T-helper 22 cell (primary cell): Measurements from ENCODE around the gene ITCH.
"Not testable (repeated sequence)": the region's sequence is repeated elsewhere in the genome, so short reads cannot be mapped to it uniquely, and the experiment has no call there.

ENCODE experiments used
- DNase-seq: peaks from one replicate; pipeline ENCODE4 v3.0.0-alpha.2; 2020; ENCODE audit warnings: low read depth

The ITCH gene

DNA sequence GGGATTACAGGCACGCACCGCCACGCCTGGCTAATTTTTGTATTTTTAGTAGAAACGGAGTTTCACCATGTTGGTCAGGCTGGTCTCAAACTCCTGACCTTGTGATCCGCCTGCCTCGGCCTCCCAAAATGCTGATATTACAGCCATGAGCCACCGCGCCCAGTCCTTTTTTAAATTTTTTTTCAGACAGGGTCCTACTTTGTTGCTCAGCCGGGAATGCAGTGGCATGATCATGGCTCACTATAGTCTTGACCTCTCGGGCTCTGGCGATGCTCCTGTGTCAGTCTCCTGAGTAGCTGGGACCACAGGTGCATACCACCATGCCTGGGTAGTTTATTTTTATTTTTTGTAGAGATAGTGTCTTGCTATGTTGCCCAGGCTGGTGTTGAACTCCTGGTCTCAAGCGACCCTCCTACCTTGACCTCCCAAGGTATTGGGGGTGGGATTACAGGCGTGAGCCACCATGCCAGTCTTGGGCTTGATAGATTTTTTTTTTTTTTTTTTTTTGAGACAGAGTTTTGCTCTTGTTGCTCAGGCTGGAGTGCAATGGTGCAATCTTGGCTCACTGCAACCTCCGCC, 19.9 kb downstream of the ITCH start:
- not testable (repeated sequence) for DNase-seq

DNA sequence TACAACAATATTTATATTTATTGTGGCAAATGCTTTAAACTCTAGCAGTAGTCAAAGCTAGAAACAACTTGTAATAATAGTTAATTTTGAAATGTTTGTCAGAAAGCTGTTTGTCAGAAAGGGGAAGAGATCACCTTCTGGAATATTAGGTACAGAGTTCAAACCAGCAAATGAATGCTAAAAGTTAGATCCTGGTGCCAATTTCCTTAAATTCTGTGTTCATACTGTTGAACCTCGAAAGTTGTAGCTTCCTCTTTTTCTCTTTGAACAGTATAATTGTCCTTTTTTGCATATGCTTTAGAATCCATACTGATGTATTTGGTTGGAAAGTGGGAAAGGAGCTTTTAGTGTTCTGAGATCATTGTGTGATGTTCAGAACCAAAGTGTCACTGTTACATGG, 22.4 kb downstream of the ITCH start:
- no peak for DNase-seq

DNA sequence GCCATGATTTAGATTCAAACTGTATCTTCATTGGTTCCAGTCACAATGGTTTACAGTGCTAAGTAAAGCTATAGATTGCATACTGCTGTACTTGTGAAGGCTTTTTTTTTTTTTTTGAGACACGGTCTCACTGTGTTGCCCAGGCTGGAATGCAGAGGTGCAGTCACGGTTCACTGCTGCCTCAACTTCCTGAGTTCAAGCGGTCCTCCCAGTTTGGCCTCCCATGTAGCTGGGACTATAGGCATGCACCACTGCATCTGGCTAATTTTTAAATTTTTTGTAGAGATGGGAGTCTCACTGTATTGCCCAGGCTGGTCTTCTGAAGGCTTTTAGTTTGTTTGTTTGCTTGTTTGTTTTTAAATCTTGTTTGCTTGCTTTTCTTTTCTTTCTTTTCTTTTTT, 24.9 kb downstream of the ITCH start:
- DNase-seq = no peak

DNA sequence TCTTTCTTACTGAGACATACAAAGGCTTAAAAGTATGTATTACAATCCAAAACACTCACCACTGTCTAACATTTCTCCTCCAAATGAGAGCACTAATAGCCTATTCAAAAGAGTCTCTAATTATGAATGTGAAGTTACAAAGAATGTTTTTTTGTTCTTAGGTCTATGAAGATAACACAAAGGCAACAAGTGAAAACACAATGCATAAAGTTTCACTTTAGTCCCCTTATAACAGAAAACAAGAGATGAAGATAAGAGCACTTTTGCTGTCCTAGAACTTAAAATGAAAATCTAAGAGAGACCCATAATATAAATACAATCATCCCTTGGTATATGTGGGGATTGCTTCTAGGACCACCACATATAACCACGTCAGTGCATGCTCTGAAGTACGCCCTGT, 25.6 kb downstream of the ITCH start:
- DNase-seq = no peak

DNA sequence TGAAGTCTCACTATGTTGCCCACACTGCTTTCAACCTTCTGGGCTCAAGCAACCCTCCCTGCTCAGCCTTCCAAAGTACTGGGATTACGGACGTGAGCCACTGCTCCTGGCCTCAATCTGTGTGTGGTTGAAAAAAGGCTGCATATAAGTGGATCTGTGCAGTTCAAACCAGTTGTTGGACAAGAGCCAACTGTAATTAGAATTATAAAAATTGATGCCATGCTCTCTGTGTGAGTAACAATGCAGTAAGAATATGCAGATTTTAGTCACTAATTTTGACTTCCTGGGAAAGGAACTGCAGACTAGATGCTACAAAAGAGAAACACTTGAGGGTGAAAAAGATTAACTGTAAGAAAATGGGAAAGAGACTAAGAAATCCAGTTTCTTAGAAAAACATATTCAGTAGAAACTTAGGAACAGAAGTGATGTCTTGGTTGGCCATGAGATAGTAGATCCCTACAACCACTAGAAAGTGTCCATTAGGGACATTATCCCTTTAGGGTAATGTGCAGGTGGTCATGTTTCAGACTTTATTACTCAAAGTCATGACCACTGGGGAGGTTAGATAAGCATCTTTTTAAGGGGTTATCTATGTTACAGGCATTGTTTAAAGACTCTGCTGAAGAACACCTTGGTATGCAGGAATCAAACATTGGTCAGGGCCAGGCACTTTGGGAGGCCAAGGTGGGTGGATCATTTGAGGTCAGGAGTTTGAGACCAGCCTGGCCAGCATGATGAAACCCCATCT, 26.3 kb downstream of the ITCH start:
- DNase-seq = no peak

DNA sequence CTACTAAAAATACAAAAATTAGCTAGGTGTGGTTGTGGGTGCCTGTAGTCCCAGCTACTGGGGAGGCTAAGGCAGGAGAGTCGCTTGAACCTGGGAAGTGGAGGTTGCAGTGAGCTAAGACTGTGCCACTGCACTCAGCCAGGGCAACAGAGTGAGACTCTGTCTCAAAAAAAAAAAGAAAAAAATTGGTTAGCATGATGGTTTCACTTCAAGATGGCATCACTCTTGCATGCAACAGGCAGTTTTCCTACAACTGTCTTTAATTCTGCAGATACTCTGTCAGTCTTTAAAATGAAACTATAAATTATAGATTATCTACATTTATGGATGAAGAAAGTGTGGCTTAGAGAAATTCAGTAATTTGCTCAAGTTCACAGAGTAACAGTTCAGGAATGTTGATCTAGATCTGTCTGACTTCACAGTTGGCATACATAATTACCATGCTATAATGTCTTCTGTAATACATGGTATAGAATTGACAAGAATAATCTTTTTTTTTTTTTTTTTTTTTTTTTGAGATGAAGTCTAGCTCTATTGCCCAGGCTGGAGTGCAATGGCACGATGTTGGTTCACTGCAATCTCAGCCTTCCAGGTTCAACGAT, 27.0 kb downstream of the ITCH start:
- DNase-seq = no peak

DNA sequence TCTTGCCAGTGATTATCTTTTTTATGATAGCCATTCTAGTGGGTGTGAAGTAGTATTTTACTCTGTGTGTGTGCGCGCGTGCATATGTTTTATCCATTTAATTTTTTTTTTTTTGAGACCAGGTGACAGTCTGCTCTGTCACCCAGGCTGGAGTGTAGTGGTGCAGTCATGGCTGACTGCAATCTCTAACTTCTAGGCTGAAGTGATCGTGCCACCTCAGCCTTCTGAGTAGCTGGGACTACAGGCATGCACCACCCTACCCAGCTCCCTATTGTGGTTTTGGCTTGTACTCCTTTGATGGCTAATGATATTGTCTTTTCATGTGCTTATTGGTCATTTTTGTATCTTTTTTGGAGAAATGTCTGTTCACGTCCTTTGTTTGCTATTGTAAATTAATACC, 33.3 kb downstream of the ITCH start:
- no peak for DNase-seq

DNA sequence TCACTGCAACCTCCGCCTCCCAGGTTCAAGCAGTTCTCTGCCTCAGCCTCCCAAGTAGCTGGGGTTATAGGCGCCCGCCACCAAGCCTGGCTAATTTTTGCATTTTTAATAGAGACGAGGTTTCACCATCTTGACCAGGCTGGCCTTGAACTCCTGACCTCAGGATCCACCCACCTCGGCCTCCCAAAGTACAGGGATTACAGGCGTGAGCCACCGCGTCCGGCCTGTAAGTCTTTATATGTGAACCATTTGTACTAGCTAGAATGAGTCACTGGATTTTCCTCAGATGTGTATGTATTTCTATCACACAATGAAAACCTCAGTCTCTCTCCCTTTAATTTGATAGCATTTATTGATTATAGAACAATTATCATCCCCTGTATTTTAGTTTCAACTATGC, 34.0 kb downstream of the ITCH start:
- DNase-seq = no peak

DNA sequence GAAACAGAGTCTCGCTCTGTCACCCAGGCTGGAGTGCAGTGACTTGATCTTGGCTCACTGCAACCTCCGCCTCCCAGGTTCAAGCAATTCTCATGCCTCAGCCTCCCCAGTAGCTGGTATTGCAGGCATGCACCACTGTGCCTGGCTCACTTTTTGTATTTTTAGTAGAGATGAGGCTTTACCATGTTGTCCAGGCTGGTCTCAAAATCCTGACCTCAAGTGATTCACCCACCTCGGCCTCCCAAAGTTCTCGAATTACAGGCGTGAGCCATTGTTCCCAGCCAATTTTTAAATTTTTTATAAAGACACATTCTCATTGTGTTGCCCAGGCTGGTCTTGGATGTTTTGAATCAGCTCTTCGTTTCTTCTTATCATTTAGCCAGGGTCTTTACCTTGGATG, 37.7 kb downstream of the ITCH start:
- DNase-seq = not testable (repeated sequence)

DNA sequence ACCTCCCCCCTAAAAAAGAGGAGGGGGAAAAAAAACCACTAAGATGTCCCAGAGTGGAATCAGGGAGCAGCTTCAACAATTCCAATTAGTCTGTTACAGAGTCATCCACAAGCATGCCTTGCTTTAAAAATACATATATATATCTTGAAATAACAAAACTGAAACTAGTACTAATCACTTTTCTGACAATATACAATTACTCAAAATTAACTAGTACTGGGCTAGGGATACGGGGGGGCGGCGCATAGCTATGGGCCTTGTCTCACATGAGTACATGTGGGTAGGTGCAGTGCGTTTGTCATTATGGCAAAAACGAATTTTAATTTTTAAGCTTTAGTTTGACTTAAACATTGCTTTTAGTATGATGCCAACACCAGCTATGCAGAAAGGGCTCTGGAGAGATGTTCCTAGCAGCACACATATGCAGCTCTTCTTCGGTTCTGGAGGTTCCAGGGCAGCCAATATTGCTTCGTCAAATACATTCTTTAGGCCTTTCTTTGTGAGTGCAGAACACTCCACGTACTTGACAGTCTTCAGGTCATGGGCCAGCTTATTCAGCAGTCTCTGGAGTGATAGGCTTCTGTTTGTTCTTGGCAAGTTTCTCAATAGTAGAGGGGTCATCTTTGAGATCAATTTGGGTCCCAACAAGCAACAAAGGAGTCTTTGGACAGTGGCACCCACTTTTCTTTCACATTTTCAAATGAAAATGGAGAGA, 38.8 kb downstream of the ITCH start:
- no peak for DNase-seq

DNA sequence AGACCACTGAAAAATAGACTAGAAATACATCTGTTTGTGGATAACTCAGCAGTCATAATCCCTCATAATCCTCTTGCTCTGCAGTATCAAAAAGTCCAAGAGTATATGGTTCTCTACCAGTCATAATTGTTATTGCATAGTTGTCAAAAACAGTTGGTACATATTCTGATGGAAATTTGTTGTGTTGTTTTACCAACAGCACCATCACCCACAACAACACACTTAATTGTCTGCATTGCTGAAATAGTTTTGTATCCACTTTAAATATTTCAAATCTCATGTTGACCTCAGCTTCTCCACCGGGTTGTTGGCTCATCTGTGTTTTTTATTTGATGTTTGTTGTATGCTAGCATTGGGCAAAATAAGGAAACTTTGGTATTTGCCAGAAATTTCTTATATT, 39.4 kb downstream of the ITCH start:
- DNase-seq = no peak

DNA sequence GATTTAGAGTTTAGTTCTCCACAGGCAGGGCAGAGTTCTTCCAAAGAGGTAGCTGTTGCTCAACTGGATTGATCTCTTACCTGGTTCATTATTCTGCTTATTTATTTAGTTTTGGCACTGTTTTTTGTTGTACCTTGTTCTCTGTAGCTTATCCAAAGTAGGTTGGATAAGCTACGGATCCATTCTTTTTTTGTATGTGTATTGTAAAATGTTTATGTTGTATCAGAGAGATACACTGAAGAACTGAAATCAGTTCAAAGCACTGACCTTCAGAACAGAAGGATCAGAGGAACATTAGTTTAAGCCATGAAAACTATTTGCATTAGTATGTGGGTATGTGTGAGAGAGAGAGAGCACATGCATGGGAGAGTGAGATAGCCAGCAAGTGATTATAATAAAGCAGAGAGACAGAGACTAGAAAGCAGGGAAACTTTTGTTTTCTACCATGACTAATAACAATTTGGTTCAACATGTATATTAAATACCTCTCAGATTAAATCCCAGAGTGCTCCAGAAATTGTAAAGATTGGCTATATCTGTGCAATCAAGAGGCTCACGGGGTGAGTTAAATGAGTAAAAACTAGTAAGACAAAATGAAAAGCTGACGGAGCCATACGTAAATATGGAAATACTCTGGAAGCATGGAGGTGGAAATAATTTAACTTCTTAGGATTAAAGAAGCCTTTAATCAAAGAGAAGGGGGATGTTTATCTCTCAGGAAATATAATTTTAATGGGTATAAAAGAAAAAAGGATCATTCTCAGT, 40.2 kb downstream of the ITCH start:
- DNase-seq = no peak

DNA sequence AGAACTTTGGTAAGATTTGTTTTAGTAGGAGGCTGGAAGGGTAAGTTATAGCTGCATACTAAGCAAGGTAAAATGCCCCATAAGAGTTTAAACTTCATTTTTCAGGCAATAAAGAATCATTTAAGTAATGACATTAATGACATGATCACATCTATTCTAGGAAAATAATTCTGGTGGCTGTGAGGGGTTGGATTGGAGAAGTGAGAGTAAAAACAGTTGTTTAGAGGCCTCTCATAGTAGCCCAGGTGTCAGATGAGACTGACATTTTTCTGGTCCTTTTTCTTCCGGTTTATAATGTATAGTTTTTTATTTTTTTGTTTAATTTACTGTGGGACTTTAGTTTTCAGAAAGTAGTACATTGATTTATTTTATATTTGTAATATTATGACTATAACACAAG, 40.8 kb downstream of the ITCH start:
- no peak for DNase-seq

DNA sequence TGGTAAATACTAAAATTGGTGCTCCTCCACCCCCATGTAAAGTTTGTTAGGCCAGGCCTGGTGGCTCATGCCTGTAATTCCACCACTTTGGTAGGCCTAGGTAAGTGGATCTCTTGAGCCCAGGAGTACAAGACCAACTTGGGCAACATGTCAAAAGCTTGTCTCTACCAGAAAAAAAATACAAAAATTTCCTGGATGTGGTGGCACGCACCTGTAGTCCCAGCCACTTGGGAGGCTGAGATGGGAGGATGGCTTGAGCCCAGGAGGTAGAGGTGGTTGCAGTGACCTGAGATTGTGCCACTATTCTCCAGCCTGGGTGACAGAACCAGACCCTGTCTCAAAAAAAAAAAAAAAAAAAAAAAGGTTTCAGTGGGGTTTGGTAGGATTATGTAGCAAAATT, 41.7 kb downstream of the ITCH start:
- no peak for DNase-seq

DNA sequence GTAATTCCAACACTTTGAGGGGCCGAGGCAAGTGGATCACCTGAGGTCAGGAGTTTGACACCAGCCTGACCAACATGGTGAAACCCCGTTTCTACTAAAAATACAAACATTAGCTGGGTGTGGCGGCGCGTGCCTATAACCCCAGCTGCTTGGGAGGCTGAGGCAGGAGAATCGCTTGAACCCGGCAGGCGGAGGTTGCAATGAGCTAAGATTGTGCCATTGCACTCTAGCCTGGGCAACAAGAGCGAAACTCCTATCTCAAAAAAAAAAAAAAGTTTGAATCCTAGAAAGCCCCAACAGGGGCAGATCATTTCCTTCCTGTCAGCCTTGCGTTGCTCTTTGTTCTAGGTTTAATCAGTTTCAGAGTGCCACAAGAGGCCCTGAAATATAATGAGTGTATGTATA, 42.2 kb downstream of the ITCH start:
- DNase-seq = not testable (repeated sequence)

DNA sequence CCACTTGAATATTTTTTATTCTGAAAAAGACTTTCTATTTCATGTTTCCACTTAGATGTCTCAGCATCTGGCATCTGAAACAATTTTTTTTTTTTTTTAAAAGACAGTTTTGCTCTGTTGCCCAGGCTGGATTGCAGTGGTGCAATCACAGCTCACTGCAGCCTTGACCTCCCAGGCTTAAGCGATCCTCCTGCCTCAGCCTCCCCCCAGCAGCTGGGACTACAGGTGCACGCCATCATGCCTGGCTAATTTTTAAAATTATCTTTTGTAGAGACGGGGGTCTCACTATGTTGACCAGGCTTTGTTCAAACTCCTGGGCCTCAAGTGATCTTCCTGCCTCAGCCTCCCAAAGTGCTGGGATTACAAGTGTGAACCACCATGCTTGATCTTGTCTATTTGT, 42.9 kb downstream of the ITCH start:
- DNase-seq = not testable (repeated sequence)

DNA sequence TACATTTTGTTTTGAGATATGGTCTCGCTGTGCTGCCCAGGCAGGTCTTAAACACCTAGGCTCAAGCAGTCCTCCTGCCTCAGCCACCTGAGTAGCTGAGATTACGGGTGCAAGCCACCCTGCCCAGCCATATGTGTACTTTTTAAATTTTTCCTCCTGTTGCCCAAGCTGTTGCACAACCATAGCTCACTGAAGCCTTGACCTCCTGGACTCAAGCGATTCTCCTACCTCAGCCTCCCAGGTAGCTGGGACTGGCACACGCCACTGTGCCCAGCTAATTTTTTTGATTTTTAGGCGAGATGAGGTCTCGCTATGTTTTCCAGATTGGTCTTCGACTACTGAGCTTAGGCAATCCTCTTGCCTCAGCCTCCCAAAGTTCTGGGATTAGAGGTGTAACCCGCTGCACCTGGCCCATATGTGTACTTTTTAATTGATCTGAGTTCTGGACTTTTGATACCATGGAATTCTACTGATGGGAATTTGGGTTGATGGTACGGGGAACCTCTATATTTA, 44.9 kb downstream of the ITCH start:
- no peak for DNase-seq

DNA sequence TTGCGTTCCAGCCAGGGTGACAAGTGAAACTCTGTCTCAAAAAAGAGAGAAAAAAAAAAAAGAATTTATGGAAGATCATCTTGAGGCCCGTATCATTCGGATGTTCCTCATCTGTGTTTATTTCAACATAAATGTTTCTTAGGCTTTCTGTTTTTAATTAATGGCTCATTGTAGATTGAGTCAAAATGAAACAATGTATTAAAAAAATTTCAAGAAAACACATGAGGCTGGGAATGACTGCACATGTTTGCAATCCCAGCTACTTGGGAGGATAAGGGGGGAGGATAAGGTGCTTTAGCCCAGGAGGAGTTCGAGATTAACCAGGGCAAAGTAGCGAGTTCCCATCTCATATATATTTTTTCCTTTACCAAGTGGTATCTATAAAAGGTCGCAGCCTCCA, 47.3 kb downstream of the ITCH start:
- DNase-seq = no peak

DNA sequence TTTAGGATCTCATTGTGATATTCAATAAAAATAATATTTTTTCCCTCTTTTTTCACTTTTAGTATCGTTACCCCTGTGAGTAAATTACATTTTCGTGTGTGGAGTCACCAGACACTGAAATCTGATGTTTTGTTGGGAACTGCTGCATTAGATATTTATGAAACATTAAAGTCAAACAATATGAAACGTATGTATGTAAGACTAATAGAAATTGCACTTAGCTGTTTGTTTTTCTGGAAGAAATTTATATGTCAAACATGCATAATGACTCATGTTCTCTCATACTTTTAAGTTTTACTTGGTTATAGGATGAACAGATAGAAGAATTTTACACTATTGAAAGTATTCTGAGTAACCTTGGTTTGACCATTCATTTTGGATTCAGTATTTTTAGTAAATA, 49.4 kb downstream of the ITCH start:
- DNase-seq = no peak

DNA sequence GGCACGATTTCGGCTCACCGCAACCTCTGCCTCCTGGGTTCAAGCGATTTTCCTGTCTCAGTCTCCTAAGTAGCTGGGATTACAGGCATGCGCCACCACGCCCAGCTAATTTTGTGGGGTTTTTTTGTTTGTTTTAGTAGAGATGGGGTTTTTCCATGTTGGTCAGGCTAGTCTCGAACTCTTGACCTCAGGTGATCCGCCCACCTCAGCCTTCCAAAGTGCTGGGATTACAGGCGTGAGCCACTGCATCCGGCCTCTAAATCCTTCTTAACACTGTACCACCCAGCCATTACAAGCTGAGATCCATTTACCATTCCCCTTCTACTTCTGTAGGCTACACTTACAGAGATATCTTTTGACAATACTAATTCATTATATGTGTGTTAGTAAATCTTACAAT, 51.5 kb downstream of the ITCH start:
- DNase-seq = not testable (repeated sequence)

DNA sequence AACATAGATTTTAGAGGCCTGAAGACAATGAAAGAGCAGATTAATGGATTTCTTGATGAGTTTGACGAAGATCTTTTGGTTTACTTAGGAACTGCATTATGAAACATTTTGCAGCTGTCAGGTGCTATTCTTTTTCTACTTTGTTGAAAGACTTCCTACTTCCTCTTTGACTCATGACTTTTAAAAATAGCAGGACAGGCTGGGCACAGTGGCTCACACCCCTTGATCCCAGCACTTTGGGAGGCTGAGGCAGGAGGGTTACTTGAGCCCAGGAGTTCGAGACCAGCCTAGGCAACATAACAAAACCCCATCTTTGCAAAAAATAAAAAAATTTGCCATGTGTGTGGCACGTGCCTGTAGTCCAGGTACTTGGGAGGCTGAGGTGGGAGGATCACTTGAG, 52.0 kb downstream of the ITCH start:
- no peak for DNase-seq

DNA sequence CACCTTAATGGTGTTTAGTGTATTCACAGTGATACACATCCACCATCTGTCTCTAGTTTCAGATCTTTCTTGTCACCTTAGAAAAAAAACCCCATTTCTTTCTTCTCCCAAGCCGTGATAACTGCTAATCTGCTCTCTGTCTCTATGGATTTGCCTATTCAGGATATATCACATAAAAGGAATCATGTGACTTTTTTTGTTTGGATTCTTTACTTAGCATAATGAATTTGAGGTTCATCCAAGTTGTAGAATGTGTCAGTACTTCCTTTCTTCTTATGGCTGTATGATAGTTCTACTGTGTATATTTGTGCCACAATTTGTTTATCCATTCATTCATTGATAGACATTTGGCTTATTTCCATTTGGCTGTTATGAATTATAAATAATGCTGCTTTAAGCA, 57.1 kb downstream of the ITCH start:
- no peak for DNase-seq
